ENCODE results near the gene ATP6V0C. TPM values are rescaled to one million over a fixed set of nuclear protein-coding genes. Genes with fewer than 3 reads are reported as not detected.
A peak's percentile ranks its signal among the peaks of the same experiment; 100 is the strongest.

ATP6V0C gene
- total and polyA plus RNA-seq, 2 of the 13 experiments (the other 11 are each of a cell fraction or from before 2014, with no cell fraction given), result 10.4 to 20.1 TPM

DNA sequence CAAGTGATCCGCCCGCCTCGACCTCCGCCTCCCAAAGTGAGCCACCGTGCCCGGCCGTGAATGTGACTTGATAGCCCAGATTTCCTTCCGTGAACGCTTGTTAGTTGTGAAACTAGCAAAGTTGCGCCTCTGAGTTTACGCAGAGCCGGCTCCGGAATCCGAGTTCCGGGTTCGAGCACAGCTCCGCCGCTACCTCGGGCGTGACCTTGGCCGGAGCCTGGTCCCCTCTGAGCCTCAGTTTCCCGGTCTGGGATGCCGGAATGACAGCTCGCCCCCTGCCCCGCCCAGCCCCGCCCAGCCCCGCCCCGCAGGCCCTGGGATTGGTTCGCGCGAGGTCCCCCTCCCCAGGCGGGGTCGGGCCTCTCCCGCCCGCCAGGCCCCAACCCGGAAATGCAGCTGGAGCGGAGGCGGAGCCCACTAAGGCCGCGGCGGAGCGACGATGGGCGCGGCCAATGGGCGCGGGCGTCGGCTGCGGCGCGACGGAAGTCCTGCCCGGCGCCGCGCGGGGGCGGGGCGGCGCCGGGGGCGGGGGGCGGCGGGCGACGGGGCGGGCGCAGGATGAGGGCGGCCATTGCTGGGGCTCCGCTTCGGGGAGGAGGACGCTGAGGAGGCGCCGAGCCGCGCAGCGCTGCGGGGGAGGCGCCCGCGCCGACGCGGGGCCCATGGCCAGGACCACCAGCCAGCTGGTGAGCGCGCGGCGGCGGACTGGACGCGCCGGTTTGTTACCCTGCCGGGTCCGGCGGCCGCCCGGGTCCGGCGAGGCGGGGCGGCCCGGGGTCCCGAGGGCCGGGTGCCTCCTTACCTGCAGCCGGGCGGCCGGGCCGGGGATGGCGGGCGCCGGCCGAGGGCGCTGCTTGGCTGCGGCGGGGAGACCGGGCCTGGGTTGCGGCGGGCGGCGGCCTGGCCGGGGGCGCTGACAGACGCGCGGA is 24.0 kb downstream of the ATP6V0C start, which contains the start of gene PDPK1 (continued):
- TF ChIP-seq, protein P1, sequence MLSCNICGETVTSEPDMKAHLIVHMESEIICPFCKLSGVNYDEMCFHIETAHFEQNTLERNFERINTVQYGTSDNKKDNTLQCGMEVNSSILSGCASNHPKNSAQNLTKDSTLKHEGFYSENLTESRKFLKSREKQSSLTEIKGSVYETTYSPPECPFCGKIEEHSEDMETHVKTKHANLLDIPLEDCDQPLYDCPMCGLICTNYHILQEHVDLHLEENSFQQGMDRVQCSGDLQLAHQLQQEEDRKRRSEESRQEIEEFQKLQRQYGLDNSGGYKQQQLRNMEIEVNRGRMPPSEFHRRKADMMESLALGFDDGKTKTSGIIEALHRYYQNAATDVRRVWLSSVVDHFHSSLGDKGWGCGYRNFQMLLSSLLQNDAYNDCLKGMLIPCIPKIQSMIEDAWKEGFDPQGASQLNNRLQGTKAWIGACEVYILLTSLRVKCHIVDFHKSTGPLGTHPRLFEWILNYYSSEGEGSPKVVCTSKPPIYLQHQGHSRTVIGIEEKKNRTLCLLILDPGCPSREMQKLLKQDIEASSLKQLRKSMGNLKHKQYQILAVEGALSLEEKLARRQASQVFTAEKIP (CRISPR knock-in tag; IDR thresholded peaks at IDR 0.05; ENCODE audit: borderline replicate concordance), result no peak
- TF ChIP-seq, protein P2, sequence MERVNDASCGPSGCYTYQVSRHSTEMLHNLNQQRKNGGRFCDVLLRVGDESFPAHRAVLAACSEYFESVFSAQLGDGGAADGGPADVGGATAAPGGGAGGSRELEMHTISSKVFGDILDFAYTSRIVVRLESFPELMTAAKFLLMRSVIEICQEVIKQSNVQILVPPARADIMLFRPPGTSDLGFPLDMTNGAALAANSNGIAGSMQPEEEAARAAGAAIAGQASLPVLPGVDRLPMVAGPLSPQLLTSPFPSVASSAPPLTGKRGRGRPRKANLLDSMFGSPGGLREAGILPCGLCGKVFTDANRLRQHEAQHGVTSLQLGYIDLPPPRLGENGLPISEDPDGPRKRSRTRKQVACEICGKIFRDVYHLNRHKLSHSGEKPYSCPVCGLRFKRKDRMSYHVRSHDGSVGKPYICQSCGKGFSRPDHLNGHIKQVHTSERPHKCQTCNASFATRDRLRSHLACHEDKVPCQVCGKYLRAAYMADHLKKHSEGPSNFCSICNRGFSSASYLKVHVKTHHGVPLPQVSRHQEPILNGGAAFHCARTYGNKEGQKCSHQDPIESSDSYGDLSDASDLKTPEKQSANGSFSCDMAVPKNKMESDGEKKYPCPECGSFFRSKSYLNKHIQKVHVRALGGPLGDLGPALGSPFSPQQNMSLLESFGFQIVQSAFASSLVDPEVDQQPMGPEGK (CRISPR knock-in tag; IDR thresholded peaks at IDR 0.05), result peak; percentile 34
- TF ChIP-seq, protein P3, sequence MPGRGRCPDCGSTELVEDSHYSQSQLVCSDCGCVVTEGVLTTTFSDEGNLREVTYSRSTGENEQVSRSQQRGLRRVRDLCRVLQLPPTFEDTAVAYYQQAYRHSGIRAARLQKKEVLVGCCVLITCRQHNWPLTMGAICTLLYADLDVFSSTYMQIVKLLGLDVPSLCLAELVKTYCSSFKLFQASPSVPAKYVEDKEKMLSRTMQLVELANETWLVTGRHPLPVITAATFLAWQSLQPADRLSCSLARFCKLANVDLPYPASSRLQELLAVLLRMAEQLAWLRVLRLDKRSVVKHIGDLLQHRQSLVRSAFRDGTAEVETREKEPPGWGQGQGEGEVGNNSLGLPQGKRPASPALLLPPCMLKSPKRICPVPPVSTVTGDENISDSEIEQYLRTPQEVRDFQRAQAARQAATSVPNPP (CRISPR knock-in tag; IDR thresholded peaks at IDR 0.05), result no peak
- TF ChIP-seq NR2F1 (CRISPR knock-in tag; IDR thresholded peaks at IDR 0.05), result no peak
- no peak for TF ChIP-seq ZNF724P (CRISPR knock-in tag; IDR thresholded peaks at IDR 0.05; ENCODE audit: borderline replicate concordance)
- TF ChIP-seq MAZ (IDR thresholded peaks at IDR 0.05; ENCODE audit: borderline replicate concordance, low read depth, low read length), result no peak
- TF ChIP-seq MAZ (CRISPR knock-in tag; IDR thresholded peaks at IDR 0.05; ENCODE audit: low read depth), result 0 out of 2 replicates have a peak, but pooled peaks have one; percentile 10
- TF ChIP-seq RAD21 (CRISPR knock-in tag; IDR thresholded peaks at IDR 0.05), result peak; percentile 44; the same call in 1 of the 2 replicates
- no peak for TF ChIP-seq KMT2A (CRISPR knock-in tag; IDR thresholded peaks at IDR 0.05)
- no peak for TF ChIP-seq ZMYM2 (CRISPR knock-in tag; IDR thresholded peaks at IDR 0.05)
- TF ChIP-seq JARID2 (CRISPR knock-in tag; IDR thresholded peaks at IDR 0.05; ENCODE audit: insufficient replicate concordance), result no peak
- TF ChIP-seq, protein P4, sequence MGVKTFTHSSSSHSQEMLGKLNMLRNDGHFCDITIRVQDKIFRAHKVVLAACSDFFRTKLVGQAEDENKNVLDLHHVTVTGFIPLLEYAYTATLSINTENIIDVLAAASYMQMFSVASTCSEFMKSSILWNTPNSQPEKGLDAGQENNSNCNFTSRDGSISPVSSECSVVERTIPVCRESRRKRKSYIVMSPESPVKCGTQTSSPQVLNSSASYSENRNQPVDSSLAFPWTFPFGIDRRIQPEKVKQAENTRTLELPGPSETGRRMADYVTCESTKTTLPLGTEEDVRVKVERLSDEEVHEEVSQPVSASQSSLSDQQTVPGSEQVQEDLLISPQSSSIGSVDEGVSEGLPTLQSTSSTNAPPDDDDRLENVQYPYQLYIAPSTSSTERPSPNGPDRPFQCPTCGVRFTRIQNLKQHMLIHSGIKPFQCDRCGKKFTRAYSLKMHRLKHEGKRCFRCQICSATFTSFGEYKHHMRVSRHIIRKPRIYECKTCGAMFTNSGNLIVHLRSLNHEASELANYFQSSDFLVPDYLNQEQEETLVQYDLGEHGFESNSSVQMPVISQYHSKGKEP (CRISPR knock-in tag; IDR thresholded peaks at IDR 0.05), result no peak
- peak; percentile 44; the same call in 1 of the 3 replicates for TF ChIP-seq MXI1 (IDR thresholded peaks at IDR 0.05; ENCODE audit: borderline replicate concordance, low read depth, low read length)
- TF ChIP-seq ZNF776 (CRISPR knock-in tag; IDR thresholded peaks at IDR 0.05), result no peak
- TF ChIP-seq, protein P5, sequence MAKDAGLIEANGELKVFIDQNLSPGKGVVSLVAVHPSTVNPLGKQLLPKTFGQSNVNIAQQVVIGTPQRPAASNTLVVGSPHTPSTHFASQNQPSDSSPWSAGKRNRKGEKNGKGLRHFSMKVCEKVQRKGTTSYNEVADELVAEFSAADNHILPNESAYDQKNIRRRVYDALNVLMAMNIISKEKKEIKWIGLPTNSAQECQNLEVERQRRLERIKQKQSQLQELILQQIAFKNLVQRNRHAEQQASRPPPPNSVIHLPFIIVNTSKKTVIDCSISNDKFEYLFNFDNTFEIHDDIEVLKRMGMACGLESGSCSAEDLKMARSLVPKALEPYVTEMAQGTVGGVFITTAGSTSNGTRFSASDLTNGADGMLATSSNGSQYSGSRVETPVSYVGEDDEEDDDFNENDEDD (CRISPR knock-in tag; IDR thresholded peaks at IDR 0.05; ENCODE audit: borderline replicate concordance), result peak; percentile 48; the same call in 1 of the 2 replicates
- TF ChIP-seq, protein P6, sequence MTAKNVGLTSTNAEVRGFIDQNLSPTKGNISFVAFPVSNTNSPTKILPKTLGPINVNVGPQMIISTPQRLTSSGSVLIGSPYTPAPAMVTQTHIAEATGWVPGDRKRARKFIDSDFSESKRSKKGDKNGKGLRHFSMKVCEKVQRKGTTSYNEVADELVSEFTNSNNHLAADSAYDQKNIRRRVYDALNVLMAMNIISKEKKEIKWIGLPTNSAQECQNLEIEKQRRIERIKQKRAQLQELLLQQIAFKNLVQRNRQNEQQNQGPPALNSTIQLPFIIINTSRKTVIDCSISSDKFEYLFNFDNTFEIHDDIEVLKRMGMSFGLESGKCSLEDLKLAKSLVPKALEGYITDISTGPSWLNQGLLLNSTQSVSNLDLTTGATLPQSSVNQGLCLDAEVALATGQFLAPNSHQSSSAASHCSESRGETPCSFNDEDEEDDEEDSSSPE (CRISPR knock-in tag; IDR thresholded peaks at IDR 0.05), result 0 out of 2 replicates have a peak, but pooled peaks have one; percentile 44
- peak; percentile 49; the same call in 1 of the 2 replicates for TF ChIP-seq ZMYM3 (CRISPR knock-in tag; IDR thresholded peaks at IDR 0.05)
- TF ChIP-seq CENPT (CRISPR knock-in tag; IDR thresholded peaks at IDR 0.05; ENCODE audit: low read depth), result no peak
- TF ChIP-seq ZNF432 (CRISPR knock-in tag; IDR thresholded peaks at IDR 0.05; ENCODE audit: borderline replicate concordance), result no peak
